ENCODE measurements around the gene TPK1.
A peak's percentile ranks its signal among the peaks of the same experiment; 100 is the strongest.

The TPK1 gene

GRCh38 chr7:144723301-144723700 lies 112.6 kb downstream of the TPK1 start:
- no peak for DNase-seq (ENCODE audit: low spot score)

DNA sequence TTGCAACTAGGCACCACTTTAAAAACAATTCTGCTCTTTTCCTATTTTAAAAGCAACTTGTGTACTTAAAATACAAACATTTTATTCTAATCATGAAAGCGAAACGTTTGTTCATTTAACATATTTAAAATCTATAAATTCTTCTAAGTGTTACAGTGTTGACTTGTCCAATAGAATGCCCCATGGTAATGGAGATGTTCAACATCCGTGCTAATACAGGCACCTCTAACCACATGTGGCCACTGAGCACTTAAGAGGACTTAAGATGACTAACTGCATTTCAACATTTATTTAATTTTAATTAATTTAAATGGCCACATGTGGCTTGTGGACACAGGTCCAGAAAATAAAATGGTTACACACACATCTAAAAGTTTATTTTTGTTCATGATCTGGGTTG lies 115.1 kb downstream of the TPK1 start:
- no peak for DNase-seq (ENCODE audit: low spot score)

- DNase-seq (ENCODE audit: low spot score), result no peak
These were observed 115.7 kb downstream of the TPK1 start for GRCh38 chr7:144720149-144720548.

DNA sequence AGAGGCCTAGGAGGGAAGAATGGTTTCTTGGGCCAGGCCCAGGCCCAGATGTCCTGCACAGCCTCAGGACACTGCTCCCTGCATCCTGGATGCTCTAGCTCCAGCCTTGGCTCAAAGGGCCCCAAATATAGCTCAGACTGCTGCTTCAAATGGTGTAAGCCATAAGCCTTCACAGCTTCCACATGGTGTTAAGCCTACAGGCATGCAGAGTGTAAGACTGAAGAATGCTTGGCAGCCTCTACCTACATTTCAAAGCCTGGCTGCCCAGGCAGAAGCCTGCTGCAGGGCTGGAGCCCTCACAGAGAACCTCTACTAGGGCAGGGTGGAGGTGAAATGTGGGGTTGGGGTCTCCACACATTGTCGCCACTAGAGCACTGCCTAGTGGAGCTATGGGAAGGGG lies 118.1 kb downstream of the TPK1 start:
- no peak for DNase-seq (ENCODE audit: low spot score)

GRCh38 chr7:144713850-144714249 lies 122.0 kb downstream of the TPK1 start:
- no peak for DNase-seq (ENCODE audit: low spot score)

- DNase-seq (ENCODE audit: low spot score), result no peak
These were observed 125.1 kb downstream of the TPK1 start for GRCh38 chr7:144710791-144711190.

GRCh38 chr7:144709066-144709465 lies 126.8 kb downstream of the TPK1 start:
- no peak for DNase-seq (ENCODE audit: low spot score)

DNA sequence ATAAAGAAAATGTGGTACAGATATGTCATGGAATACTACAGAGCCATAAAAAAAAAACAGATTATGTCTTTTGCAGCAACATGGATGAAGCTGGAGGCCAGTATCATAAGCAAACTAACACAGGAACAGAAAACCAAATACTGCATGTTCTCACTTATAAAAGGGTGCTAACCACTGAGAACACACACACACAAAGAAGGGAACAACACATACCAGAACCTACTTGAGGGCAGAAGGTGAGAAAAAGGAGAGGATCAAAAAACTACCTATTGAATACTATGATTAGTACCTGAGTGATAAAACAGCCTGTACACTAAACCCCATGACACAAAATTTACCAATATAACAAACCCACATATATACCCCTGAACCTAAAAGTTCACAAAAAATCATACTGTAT lies 144.6 kb downstream of the TPK1 start:
- DNase-seq (ENCODE audit: low spot score), result no peak

- no peak for DNase-seq (ENCODE audit: low spot score)
These were observed 153.1 kb downstream of the TPK1 start for GRCh38 chr7:144682581-144683280.

- DNase-seq (ENCODE audit: low spot score), result no peak
These were observed 159.4 kb downstream of the TPK1 start for GRCh38 chr7:144676492-144676891.

- no peak for DNase-seq (ENCODE audit: low spot score)
These were observed 161.3 kb downstream of the TPK1 start for GRCh38 chr7:144674550-144674949.

- DNase-seq (ENCODE audit: low spot score), result no peak
These were observed 163.0 kb downstream of the TPK1 start for GRCh38 chr7:144672869-144673268.

DNA sequence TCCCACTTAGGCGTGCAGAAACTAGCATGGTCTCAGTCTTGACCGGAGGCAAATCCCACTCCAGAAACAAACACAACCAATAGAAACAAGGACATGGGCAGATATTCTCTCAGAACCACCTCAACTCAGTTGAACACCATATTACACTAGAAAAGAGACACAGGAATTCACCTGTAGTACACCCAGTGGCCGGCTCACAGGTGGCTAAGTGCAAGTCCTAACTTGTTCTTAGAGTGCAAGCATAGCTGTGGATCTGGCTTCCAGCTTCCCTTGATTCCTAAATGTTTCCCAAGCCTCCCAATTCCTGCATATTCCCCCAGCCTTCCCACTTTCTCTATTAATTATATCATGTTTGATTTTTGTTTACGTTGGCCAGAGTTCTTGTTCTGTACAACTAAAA lies 164.4 kb downstream of the TPK1 start:
- DNase-seq (ENCODE audit: low spot score), result no peak

- peak; percentile 3 for DNase-seq (ENCODE audit: low spot score)
These were observed 165.6 kb downstream of the TPK1 start for GRCh38 chr7:144670218-144670617.

DNA sequence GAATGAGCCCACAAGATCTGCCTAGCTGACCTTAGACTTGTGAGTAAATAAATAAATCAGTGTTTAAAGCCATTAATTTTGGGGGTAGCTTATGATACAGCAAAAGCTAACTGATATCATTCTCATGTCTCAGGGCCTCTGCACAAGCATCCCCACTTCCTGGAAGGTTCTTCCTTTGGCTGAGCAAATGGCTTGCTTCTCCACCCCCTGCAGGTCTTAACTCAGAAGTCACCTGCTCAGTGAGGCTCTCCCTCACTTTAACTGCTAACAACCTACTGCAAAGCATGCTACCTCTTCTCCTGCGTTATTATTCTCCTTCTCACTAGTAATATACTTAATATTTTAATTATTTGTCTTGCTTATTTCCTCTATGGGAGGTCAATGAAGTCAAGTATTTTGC lies 167.3 kb downstream of the TPK1 start:
- DNase-seq (ENCODE audit: low spot score), result no peak

DNA sequence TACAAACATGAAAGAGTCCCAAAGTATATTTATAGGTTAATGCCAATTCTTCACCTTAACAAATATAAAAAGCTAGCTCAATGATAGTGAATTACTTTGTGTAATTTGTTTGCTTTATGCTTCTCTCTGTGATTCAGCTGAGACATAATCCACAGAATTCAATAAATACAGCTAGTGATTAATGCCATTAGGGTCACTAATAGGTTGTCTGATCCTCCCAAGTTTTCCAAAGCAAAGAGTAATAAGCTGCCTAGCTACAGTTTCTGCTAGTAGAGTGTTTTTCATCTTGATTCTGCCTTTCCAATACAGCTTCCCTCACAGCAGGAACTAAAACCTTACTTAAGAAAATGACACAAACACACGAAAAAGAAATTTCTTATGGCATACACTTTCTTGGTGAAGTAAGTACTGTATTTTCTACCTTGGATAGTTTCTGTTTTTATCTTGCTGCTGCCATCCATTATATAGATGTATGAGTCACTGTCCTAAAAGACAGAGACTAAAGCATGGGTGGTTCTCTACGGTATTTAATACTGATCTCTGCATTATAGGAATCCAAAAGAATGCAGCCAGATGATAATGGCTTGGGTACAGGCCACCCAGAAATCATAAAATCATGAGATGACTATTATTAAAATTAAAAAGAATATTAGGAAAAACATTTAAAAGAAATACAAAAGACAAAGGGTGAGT lies 170.0 kb downstream of the TPK1 start:
- DNase-seq (ENCODE audit: low spot score), result no peak

- no peak for DNase-seq (ENCODE audit: low spot score)
These were observed 176.6 kb downstream of the TPK1 start for GRCh38 chr7:144659211-144659610.

DNA sequence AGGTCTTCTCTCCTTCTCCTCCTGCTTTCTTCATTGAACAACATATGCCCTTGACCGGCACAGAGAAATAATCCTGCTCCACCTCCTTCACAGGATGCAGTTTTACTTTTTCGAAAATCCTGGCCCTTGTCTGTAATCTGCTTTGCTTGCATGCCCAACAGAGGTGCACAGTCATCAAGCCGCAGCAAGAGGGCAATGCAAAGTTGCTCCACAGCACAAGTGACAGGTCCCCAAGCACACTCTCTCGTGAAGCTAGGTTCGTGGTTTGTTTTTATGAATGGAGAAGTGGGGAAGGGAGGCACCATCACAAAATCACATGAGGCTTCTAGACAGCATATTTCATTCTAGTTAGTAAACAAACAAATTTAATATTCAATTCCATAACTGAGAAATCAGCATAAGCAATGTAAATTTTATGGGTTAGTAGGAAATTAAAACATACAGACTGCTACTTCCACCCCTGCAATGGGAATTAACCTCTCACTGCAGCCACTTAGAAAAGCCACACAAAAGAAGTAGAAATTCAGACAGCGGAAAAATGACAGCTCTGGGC lies 178.8 kb downstream of the TPK1 start:
- no peak for DNase-seq (ENCODE audit: low spot score)

GRCh38 chr7:144653449-144653848 lies 182.4 kb downstream of the TPK1 start:
- DNase-seq (ENCODE audit: low spot score), result no peak

DNA sequence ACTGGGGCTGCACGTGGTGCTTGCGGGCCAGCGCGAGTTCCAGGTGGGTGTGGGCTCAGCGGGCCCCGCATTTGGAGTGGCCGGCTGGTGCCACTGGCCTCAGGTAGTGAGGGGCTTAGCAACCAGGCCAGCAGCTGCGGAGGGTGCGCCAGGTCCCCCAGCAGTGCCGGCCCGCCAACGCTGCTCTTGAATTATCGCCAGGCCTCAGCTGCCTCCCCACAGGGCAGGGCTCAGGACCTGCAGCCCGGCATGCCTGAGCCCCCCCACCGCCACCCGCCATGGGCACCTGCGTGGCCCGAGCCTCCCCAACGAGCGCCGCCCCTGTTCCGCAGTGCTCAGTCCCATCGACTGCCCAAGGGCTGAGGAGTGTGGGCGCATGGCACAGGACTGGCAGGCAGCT lies 185.4 kb downstream of the TPK1 start:
- no peak for DNase-seq (ENCODE audit: low spot score)

GRCh38 chr7:144649120-144649519 lies 186.7 kb downstream of the TPK1 start:
- DNase-seq (ENCODE audit: low spot score), result no peak

- DNase-seq (ENCODE audit: low spot score), result no peak
These were observed 194.3 kb downstream of the TPK1 start for GRCh38 chr7:144641389-144642044.

DNA sequence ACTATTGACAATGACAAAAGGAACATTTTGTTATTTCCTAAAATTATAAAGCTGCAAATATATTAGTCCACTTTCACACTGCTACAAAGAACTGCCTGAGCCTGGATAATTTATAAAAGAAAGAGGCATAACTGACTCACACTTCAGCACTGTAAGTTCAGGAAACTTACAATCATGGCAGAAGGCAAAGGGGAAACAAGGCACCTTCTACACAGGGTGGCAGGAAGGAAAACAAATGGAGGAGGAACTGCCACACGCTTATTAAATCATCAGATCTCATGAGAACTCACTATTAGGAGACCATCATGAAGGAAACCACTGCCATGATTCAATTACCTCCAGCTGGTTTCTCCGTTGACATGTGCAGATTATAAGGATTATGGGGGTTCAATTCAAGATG lies 203.1 kb downstream of the TPK1 start:
- DNase-seq (ENCODE audit: low spot score), result no peak
